IMR-90 (cell line): ENCODE measurements around the gene RNASE1. TPM values are rescaled to one million over a fixed set of nuclear protein-coding genes. Genes with fewer than 3 reads are reported as not detected.

Experiments
- ATAC-seq: fragments of 200-7000 bp; cut with Tn5 transposase; 2 replicates; pipeline ENCODE4 v1.9.1; 2020; ENCODE audit warnings: low read depth, mild to moderate bottlenecking, moderate library complexity
- BruUV-seq: library from RNA; stranded (reverse); fragments of 400-500 nt; replicated peaks from 2 replicates; lab custom pipeline; 2021; lab: Mats Ljungman, UMichigan
- CTCF ChIA-PET: fragments of 300-600 bp; formaldehyde crosslinking; extraction: SDS; loops from one replicate; lab custom pipeline; 2021; ENCODE audit warnings: antibody characterized with exemption; lab: Yijun Ruan, JAX
- POLR2A ChIA-PET: fragments of 300-600 bp; sonication (Branson Sonifier 250); formaldehyde crosslinking; loops from one replicate; lab custom pipeline; 2022; ENCODE audit warnings: antibody characterized with exemption; ENCODE audit not compliant: unreplicated experiment; lab: Charles Lee
- DNase-seq: peaks from one replicate; pipeline ENCODE4 v3.0.0; 2013
- H2AFZ ChIP-seq: replicated peaks from 2 replicates; pipeline ENCODE3; 2013; ENCODE audit warnings: low read length, mild to moderate bottlenecking; ENCODE audit not compliant: poor library complexity
- H2AK5ac ChIP-seq: 2 replicates; pipeline ENCODE4 v1.6.1; 2013; ENCODE audit warnings: low read depth, low read length, inconsistent platforms
- H2AK9ac ChIP-seq: replicated peaks from 2 replicates; pipeline ENCODE3; 2013; ENCODE audit warnings: mild to moderate bottlenecking, low read depth, low read length, moderate library complexity; ENCODE audit not compliant: poor library complexity
- H2BK120ac ChIP-seq: 2 replicates; pipeline ENCODE4 v1.6.1; 2013; ENCODE audit warnings: low read depth, low read length, inconsistent platforms
- H2BK15ac ChIP-seq: 3 replicates; pipeline ENCODE4 v1.6.1; 2013; ENCODE audit warnings: low read depth, low read length, inconsistent platforms
- H2BK20ac ChIP-seq: 2 replicates; pipeline ENCODE4 v1.6.1; 2013; ENCODE audit warnings: low read depth, mild to moderate bottlenecking, inconsistent platforms, low read length, moderate library complexity
- H2BK5ac ChIP-seq: 2 replicates; pipeline ENCODE4 v1.6.1; 2013; ENCODE audit warnings: mild to moderate bottlenecking, low read depth, low read length, inconsistent platforms; ENCODE audit not compliant: poor library complexity, severe bottlenecking
- H3K14ac ChIP-seq: replicated peaks from 2 replicates; pipeline ENCODE4 v1.6.1; 2013; ENCODE audit warnings: low read depth, low read length, inconsistent platforms
- H3K18ac ChIP-seq: 2 replicates; pipeline ENCODE4 v1.6.1; 2013; ENCODE audit warnings: low read depth, low read length, control low read depth
- H3K23ac ChIP-seq: 2 replicates; pipeline ENCODE4 v1.6.1; 2013; ENCODE audit warnings: low read depth, low read length, inconsistent platforms
- H3K27ac ChIP-seq: 2 replicates; pipeline ENCODE4 v1.5.1; 2013; ENCODE audit warnings: mild to moderate bottlenecking, control low read depth, low read length; ENCODE audit not compliant: insufficient read depth
- H3K27me3 ChIP-seq: 2 replicates; pipeline ENCODE4 v1.6.1; 2013; ENCODE audit warnings: low read length; ENCODE audit not compliant: control insufficient read depth, insufficient read depth
- H3K36me3 ChIP-seq: 2 replicates; pipeline ENCODE4 v1.6.1; 2013; ENCODE audit warnings: low read length, mixed read lengths; ENCODE audit not compliant: control insufficient read depth, insufficient read depth
- H3K4ac ChIP-seq: 2 replicates; pipeline ENCODE4 v1.6.1; 2013; ENCODE audit warnings: low read depth, low read length, inconsistent platforms
- H3K4me1 ChIP-seq: 2 replicates; pipeline ENCODE4 v1.6.1; 2013; ENCODE audit warnings: low read length, mixed read lengths; ENCODE audit not compliant: control insufficient read depth, insufficient read depth
- H3K4me2 ChIP-seq: 2 replicates; pipeline ENCODE4 v1.6.1; 2013; ENCODE audit warnings: low read depth, mild to moderate bottlenecking, control low read depth, low read length, moderate library complexity
- H3K4me3 ChIP-seq: 2 replicates; pipeline ENCODE4 v1.5.1; 2013; ENCODE audit warnings: low read depth, mild to moderate bottlenecking, control low read depth, low read length, moderate library complexity; ENCODE audit not compliant: insufficient read depth
- H3K56ac ChIP-seq: 2 replicates; pipeline ENCODE4 v1.6.1; 2013; ENCODE audit warnings: low read length, inconsistent platforms; ENCODE audit not compliant: insufficient read depth; ENCODE audit errors: extremely low read depth
- H3K79me1 ChIP-seq, 2 experiments: 2 replicates each; pipeline ENCODE4 v1.6.1; 2013; ENCODE audit warnings: low read length in 2 of 2, inconsistent platforms in 1 of 2, low read depth in 1 of 2
- H3K9ac ChIP-seq: 2 replicates; pipeline ENCODE4 v1.6.1; 2013; ENCODE audit warnings: low read depth, low read length, control low read depth
- H3K9me1 ChIP-seq: 2 replicates; pipeline ENCODE4 v1.6.1; 2013; ENCODE audit warnings: low read length, inconsistent platforms; ENCODE audit not compliant: insufficient read depth
- H3K9me3 ChIP-seq: 2 replicates; pipeline ENCODE4 v1.6.1; 2013; ENCODE audit warnings: low read length; ENCODE audit not compliant: control insufficient read depth, insufficient read depth
- H4K20me1 ChIP-seq: 2 replicates; pipeline ENCODE4 v1.6.1; 2013; ENCODE audit warnings: low read length, inconsistent platforms; ENCODE audit not compliant: insufficient read depth
- H4K5ac ChIP-seq: 2 replicates; pipeline ENCODE4 v1.6.1; 2013; ENCODE audit warnings: mild to moderate bottlenecking, low read depth, low read length, control low read depth
- H4K8ac ChIP-seq, 2 experiments: 2 replicates each; pipeline ENCODE4 v1.6.1; 2013; ENCODE audit warnings: low read depth in 2 of 2, low read length in 2 of 2, control low read depth in 1 of 2, inconsistent platforms in 1 of 2
- H4K91ac ChIP-seq: 2 replicates; pipeline ENCODE4 v1.6.1; 2013; ENCODE audit warnings: low read depth, low read length, inconsistent platforms; ENCODE audit not compliant: insufficient read depth
- BHLHE40 ChIP-seq: fragments of 150-350 bp; IDR thresholded peaks from 2 replicates; pipeline ENCODE4 v1.6.1; 2016; ENCODE audit warnings: mild to moderate bottlenecking, low read depth, low read length
- FOS ChIP-seq: fragments of 150-350 bp; IDR thresholded peaks from 2 replicates; pipeline ENCODE4 v1.6.1; 2016; ENCODE audit warnings: low read depth, low read length
- NFE2L2 ChIP-seq: fragments of 150-350 bp; IDR thresholded peaks from 2 replicates; pipeline ENCODE4 v1.6.1; 2016; ENCODE audit warnings: low read depth, mild to moderate bottlenecking, low read length
- RFX5 ChIP-seq: IDR thresholded peaks from 2 replicates; pipeline ENCODE4 v1.8.0; 2012; ENCODE audit warnings: low read depth, mild to moderate bottlenecking, low read length, moderate library complexity
- WGBS, 2 experiments: methylation state at CpG; one replicate each; pipeline versions ENCODE4 v1.1.5 to v1.1.7; 2013; ENCODE audit warnings: missing lambda C conversion rate in 2 of 2; ENCODE audit not compliant: insufficient read length in 1 of 2; ENCODE audit errors: extremely low coverage in 2 of 2; 5-methylcytosine and 5-hydroxymethylcytosine counted together
- dilution Hi-C: fragments of 300-500 bp; cut with HindIII; formaldehyde crosslinking; loops from one replicate; pipeline ENCODE4 v1.14.3; 2018; ENCODE audit warnings: low sequenced_read_pairs; ENCODE audit not compliant: unreplicated experiment
- in situ Hi-C: fragments of 300-500 bp; cut with MboI; formaldehyde crosslinking; loops from 3 replicates; pipeline ENCODE4 v1.14.3; 2019; ENCODE audit warnings: low sequenced_read_pairs, inconsistent platforms, mixed read lengths
- intact Hi-C: fragments of 100-400 bp; cut with micrococcal nuclease; formaldehyde crosslinking; loops from 2 replicates; pipeline ENCODE4 v1.10.0; 2022
- polyA plus RNA-seq, 3 experiments: library from polyadenylated mRNA; depleted of rRNA; stranded (reverse); fragments of >200 nt; gene quantifications; 2 replicates each; pipeline ENCODE4 v1.2.3, GENCODE V29; 2012; ENCODE audit warnings: low replicate concordance in 1 of 3
- total RNA-seq: library from RNA; depleted of rRNA; stranded (reverse); fragments of >200 nt; gene quantifications from 2 replicates; pipeline ENCODE4 v1.2.3, GENCODE V29; 2012

The RNASE1 gene
- total and polyA plus RNA-seq, 2 of the 4 experiments (the other 2 are of a cell fraction): not detected

DNA sequence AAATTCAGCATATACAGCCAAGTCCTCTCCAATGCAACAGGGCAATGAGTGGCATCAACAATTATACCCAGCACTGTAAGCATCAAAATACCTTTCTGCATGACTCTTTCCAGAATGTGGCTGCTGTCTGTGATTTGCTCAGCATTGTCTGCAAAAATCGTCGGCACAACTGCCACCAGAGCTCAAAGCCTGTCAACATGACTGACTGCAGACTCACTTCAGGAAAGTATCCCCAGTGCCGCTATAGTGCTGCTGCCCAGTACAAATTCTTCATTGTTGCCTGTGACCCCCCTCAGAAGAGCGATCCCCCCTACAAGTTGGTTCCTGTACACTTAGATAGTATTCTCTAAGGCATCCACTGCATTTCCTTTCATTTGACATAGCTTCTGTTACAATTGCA lies 20.8 kb downstream of the RNASE1 start:
- no peak overlapping the region for H3K18ac ChIP-seq
- H3K79me1 ChIP-seq: no peaks in the 10 kb centered on the region
- WGBS, 2 experiments: 10% methylated on average over 2 of the region's 4 CpGs; no CpG with 5 or more reads in 1 of the 2 experiments
- dilution Hi-C loops (no loop called here), in situ Hi-C loops (no loop called here), intact Hi-C loops (no loop called here)
- H2BK20ac ChIP-seq: no peak overlapping the region
- H4K8ac ChIP-seq: no peak overlapping the region
- H4K20me1 ChIP-seq: no peaks in the 10 kb centered on the region
- H3K14ac ChIP-seq: no peak overlapping the region
- no peak overlapping the region for H2BK15ac ChIP-seq
- POLR2A ChIA-PET: no interaction called here
- no TSS peak for BruUV-seq
- CTCF ChIA-PET: no interaction called here
- no peaks in the 10 kb centered on the region for H3K9me3 ChIP-seq
- H3K4me2 ChIP-seq: no peak overlapping the region
- H2AK5ac ChIP-seq: no peak overlapping the region
- no peaks in the 10 kb centered on the region for H3K36me3 ChIP-seq
- H3K27ac ChIP-seq: no peak overlapping the region
- no peak overlapping the region for H2BK120ac ChIP-seq
- H3K4me3 ChIP-seq: no peak overlapping the region
- H3K4me1 ChIP-seq: no peaks in the 10 kb centered on the region
- no peak overlapping the region for H4K5ac ChIP-seq
- no peaks in the 10 kb centered on the region for H3K9me1 ChIP-seq
- TF ChIP-seq BHLHE40: no peak
- no peak for TF ChIP-seq NFE2L2
- TF ChIP-seq RFX5: no peak
- no peak for TF ChIP-seq FOS
- ATAC-seq: no peak
- no peak for DNase-seq
- H3K56ac ChIP-seq: no peak overlapping the region
- no peak overlapping the region for H2AFZ ChIP-seq
- H3K9ac ChIP-seq: no peak overlapping the region
- H3K23ac ChIP-seq: no peak overlapping the region
- no peak overlapping the region for H2AK9ac ChIP-seq
- H2BK5ac ChIP-seq: no peak overlapping the region
- no peaks in the 10 kb centered on the region for H3K27me3 ChIP-seq
- no peak overlapping the region for H4K91ac ChIP-seq
- H3K4ac ChIP-seq: no peak overlapping the region
